Neural cell (in vitro differentiated cells): ENCODE data around the gene NBL1. TPM values are rescaled to one million over a fixed set of nuclear protein-coding genes. Genes with fewer than 3 reads are reported as not detected.

Source experiments
- H2AFZ ChIP-seq: fragments of 200-600, 300-800 bp; sonication (generic), shearing (Covaris generic); 2 replicates; pipeline ENCODE4 v1.6.0; 2014; ENCODE audit warnings: low read depth, mild to moderate bottlenecking, antibody characterized with exemption, low read length, moderate library complexity
- H3F3A ChIP-seq: fragments of 200-600 bp; shearing (Covaris generic); 2 replicates; pipeline ENCODE4 v1.6.1; 2016; ENCODE audit warnings: mild to moderate bottlenecking, moderate library complexity, mixed read lengths, antibody characterized with exemption, low read length; ENCODE audit not compliant: insufficient read depth, poor library complexity, severe bottlenecking
- H3K27ac ChIP-seq: fragments of 200-600, 300-800 bp; sonication (generic), shearing (Covaris generic); 2 replicates; pipeline ENCODE4 v1.5.1; 2014; ENCODE audit warnings: mild to moderate bottlenecking, low read length, moderate library complexity
- H3K27me3 ChIP-seq: fragments of 300-800, 200-600 bp; sonication (generic), shearing (Covaris generic); 2 replicates; pipeline ENCODE4 v1.6.0; 2014; ENCODE audit warnings: mild to moderate bottlenecking, low read depth, low read length, moderate library complexity; ENCODE audit not compliant: insufficient read depth
- H3K36me3 ChIP-seq: fragments of 300-800, 200-600 bp; sonication (generic), shearing (Covaris generic); 2 replicates; pipeline ENCODE4 v1.5.1; 2014; ENCODE audit warnings: mild to moderate bottlenecking, antibody characterized with exemption, low read length, moderate library complexity; ENCODE audit not compliant: insufficient read depth
- H3K4me2 ChIP-seq: fragments of 300-800, 200-600 bp; sonication (generic), shearing (Covaris generic); 2 replicates; pipeline ENCODE4 v1.6.0; 2014; ENCODE audit warnings: mild to moderate bottlenecking, low read length
- H3K4me3 ChIP-seq: fragments of 300-800, 200-600 bp; sonication (generic), shearing (Covaris generic); 2 replicates; pipeline ENCODE4 v1.5.1; 2014; ENCODE audit warnings: mild to moderate bottlenecking, low read length, moderate library complexity
- H3K79me2 ChIP-seq: fragments of 200-600 bp; shearing (Covaris generic); replicated peaks from 2 replicates; pipeline ENCODE4 v1.6.0; 2014; ENCODE audit warnings: mild to moderate bottlenecking, low read length, moderate library complexity; ENCODE audit not compliant: insufficient read depth
- H3K9ac ChIP-seq: fragments of 300-800, 200-600 bp; sonication (generic), shearing (Covaris generic); 2 replicates; pipeline ENCODE4 v1.6.1; 2016; ENCODE audit warnings: mild to moderate bottlenecking, low read length, mixed read lengths
- H3K9me2 ChIP-seq: fragments of 200-600 bp; shearing (Covaris generic); 2 replicates; pipeline ENCODE4 v1.6.1; 2016; ENCODE audit warnings: mild to moderate bottlenecking, low read length, mixed read lengths; ENCODE audit not compliant: insufficient read depth
- H3K9me3 ChIP-seq: fragments of 200-600, 300-800 bp; sonication (generic), shearing (Covaris generic); 2 replicates; pipeline ENCODE4 v1.6.1; 2016; ENCODE audit warnings: mild to moderate bottlenecking, mixed run types, low read length, moderate library complexity, mixed read lengths
- H4K20me1 ChIP-seq: fragments of 200-600 bp; shearing (Covaris generic); 2 replicates; pipeline ENCODE4 v1.6.1; 2016; ENCODE audit warnings: mild to moderate bottlenecking, mixed run types; ENCODE audit not compliant: insufficient read depth
- EP300 ChIP-seq: fragments of 450-650 bp; conservative IDR thresholded peaks from 2 replicates; pipeline ENCODE4 v1.6.1; 2014; ENCODE audit warnings: antibody characterized with exemption, mild to moderate bottlenecking, moderate library complexity; ENCODE audit not compliant: poor library complexity, severe bottlenecking
- EZH2 ChIP-seq: fragments of 200-600, 300-800 bp; shearing (Covaris generic), sonication (generic); IDR thresholded peaks from 2 replicates; pipeline ENCODE4 v1.6.1; 2014; ENCODE audit warnings: antibody characterized with exemption, low read length, borderline replicate concordance, mild to moderate bottlenecking; ENCODE audit not compliant: insufficient read depth, poor library complexity, severe bottlenecking
- MXI1 ChIP-seq: fragments of 450-650 bp; conservative IDR thresholded peaks from 2 replicates; pipeline ENCODE4 v1.6.1; 2014; ENCODE audit warnings: antibody characterized with exemption, mild to moderate bottlenecking; ENCODE audit not compliant: poor library complexity, severe bottlenecking
- POLR2AphosphoS5 ChIP-seq: IDR thresholded peaks from 2 replicates; pipeline ENCODE4 v1.6.1; 2012
- RAD21 ChIP-seq: fragments of 450-650 bp; conservative IDR thresholded peaks from 2 replicates; pipeline ENCODE4 v1.6.1; 2014; ENCODE audit warnings: antibody characterized with exemption, mild to moderate bottlenecking, moderate library complexity
- SMC3 ChIP-seq: fragments of 450-650 bp; conservative IDR thresholded peaks from 2 replicates; pipeline ENCODE4 v1.6.1; 2014; ENCODE audit warnings: antibody characterized with exemption, mild to moderate bottlenecking, moderate library complexity; ENCODE audit not compliant: poor library complexity
- TAF1 ChIP-seq: IDR thresholded peaks from 2 replicates; pipeline ENCODE4 v1.6.1; 2012; ENCODE audit warnings: low read depth
- polyA plus RNA-seq: library from polyadenylated mRNA; depleted of rRNA; stranded (reverse); fragments of >200 nt; gene quantifications from 2 replicates; pipeline ENCODE4 v1.2.3, GENCODE V29; 2014
- TF ChIP-seq, protein P1 (sequence below): fragments of 450-650 bp; IDR thresholded peaks from 2 replicates; pipeline ENCODE4 v1.5.1; 2014; ENCODE audit warnings: antibody characterized with exemption, mild to moderate bottlenecking, moderate library complexity; ENCODE audit not compliant: poor library complexity, severe bottlenecking
- TF ChIP-seq, protein P2 (sequence below): IDR thresholded peaks from 2 replicates; pipeline ENCODE4 v1.6.1; 2012; ENCODE audit warnings: borderline replicate concordance

Gene NBL1
- polyA plus RNA-seq, 1 donor from 2014 or later, result 9.9 TPM

DNA sequence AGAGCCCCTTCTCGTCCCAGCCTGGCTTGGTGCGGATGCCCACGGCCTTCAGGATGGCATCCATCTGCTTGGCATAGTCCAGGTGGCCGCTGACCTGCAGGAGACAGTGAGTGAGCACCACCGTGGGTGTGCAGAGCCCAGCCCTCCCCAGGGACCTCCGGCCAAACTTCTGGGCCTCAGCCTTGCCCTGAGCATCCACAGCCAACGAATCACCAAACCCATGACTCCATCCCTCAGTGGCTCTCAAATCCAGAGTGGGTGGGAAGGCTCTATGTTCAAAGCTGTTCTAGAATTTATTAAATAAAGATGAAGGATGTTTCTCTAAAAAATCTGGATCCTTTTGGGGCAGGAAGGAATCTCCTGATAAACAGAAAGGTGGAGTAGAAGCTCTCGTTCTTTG lies 39.2 kb downstream of the NBL1 start:
- Histone ChIP-seq H3K9ac (no peak overlapping the region), H4K20me1 (no peaks in the 10 kb centered on the region), H3K9me2 (no peaks in the 10 kb centered on the region), H2AFZ (no peak overlapping the region), H3F3A (no peaks in the 10 kb centered on the region), H3K36me3 (no peaks in the 10 kb centered on the region), H3K4me2 (no peak overlapping the region), H3K27me3 (no peaks in the 10 kb centered on the region), H3K79me2 (no peaks in the 10 kb centered on the region), H3K27ac (no peak overlapping the region), H3K9me3 (no peaks in the 10 kb centered on the region), H3K4me3 (no peak overlapping the region)
- TF ChIP-seq TAF1 (no peak), MXI1 (no peak), SMC3 (no peak), POLR2AphosphoS5 (no peak), EZH2 (no peak), RAD21 (no peak), EP300 (no peak)
- TF ChIP-seq, protein P1, sequence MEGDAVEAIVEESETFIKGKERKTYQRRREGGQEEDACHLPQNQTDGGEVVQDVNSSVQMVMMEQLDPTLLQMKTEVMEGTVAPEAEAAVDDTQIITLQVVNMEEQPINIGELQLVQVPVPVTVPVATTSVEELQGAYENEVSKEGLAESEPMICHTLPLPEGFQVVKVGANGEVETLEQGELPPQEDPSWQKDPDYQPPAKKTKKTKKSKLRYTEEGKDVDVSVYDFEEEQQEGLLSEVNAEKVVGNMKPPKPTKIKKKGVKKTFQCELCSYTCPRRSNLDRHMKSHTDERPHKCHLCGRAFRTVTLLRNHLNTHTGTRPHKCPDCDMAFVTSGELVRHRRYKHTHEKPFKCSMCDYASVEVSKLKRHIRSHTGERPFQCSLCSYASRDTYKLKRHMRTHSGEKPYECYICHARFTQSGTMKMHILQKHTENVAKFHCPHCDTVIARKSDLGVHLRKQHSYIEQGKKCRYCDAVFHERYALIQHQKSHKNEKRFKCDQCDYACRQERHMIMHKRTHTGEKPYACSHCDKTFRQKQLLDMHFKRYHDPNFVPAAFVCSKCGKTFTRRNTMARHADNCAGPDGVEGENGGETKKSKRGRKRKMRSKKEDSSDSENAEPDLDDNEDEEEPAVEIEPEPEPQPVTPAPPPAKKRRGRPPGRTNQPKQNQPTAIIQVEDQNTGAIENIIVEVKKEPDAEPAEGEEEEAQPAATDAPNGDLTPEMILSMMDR, result no peak
- TF ChIP-seq, protein P2, sequence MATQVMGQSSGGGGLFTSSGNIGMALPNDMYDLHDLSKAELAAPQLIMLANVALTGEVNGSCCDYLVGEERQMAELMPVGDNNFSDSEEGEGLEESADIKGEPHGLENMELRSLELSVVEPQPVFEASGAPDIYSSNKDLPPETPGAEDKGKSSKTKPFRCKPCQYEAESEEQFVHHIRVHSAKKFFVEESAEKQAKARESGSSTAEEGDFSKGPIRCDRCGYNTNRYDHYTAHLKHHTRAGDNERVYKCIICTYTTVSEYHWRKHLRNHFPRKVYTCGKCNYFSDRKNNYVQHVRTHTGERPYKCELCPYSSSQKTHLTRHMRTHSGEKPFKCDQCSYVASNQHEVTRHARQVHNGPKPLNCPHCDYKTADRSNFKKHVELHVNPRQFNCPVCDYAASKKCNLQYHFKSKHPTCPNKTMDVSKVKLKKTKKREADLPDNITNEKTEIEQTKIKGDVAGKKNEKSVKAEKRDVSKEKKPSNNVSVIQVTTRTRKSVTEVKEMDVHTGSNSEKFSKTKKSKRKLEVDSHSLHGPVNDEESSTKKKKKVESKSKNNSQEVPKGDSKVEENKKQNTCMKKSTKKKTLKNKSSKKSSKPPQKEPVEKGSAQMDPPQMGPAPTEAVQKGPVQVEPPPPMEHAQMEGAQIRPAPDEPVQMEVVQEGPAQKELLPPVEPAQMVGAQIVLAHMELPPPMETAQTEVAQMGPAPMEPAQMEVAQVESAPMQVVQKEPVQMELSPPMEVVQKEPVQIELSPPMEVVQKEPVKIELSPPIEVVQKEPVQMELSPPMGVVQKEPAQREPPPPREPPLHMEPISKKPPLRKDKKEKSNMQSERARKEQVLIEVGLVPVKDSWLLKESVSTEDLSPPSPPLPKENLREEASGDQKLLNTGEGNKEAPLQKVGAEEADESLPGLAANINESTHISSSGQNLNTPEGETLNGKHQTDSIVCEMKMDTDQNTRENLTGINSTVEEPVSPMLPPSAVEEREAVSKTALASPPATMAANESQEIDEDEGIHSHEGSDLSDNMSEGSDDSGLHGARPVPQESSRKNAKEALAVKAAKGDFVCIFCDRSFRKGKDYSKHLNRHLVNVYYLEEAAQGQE, result no peak

DNA sequence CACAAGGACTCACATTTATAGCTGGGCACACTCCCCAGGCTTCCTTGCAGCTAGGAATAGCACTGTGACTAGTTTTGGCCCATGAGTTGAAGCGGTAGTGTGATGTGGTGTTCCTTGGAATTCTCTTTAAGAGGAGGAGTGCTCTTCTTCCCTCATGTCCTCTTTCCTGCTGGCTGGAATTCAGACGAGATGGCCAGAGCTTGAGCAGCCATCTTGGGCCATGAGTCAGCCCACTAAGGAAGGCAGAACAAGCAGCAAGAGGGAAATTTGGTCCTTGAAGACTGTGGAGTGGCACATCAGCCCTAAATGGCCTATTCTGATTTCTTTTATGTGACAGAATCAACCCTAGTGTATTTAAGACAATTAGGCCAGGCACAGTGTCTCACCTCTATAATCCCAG lies 40.6 kb downstream of the NBL1 start:
- Histone ChIP-seq H3K36me3 (no peaks in the 10 kb centered on the region), H3K27ac (no peak overlapping the region), H3K9ac (no peak overlapping the region), H3K9me3 (no peaks in the 10 kb centered on the region), H3K79me2 (no peaks in the 10 kb centered on the region), H3F3A (no peaks in the 10 kb centered on the region), H3K9me2 (no peaks in the 10 kb centered on the region), H4K20me1 (no peaks in the 10 kb centered on the region), H3K4me2 (no peak overlapping the region), H3K4me3 (no peak overlapping the region), H2AFZ (no peak overlapping the region), H3K27me3 (no peaks in the 10 kb centered on the region)
- no peak for TF ChIP-seq MXI1
- no peak for TF ChIP-seq EP300
- TF ChIP-seq, protein P2, result no peak
- TF ChIP-seq RAD21, result no peak
- no peak for TF ChIP-seq SMC3
- no peak for TF ChIP-seq POLR2AphosphoS5
